ENCODE results near the gene CDYL2. TPM values are rescaled to one million over a fixed set of nuclear protein-coding genes. Genes with fewer than 3 reads are reported as not detected.

CDYL2 gene
- total and polyA plus RNA-seq, 4 donors, result 0.46 to 12.8 (median 5.2) TPM

- no peak for ATAC-seq (ENCODE audit: low FRiP score)
- DNase-seq, result no peak
- WGBS, 2 donors, result 36 to 59% methylated on average over 3 of the region's 3 CpGs
- H3K4me3 ChIP-seq (ENCODE audit: low read length in 2 of 2), result no peak overlapping the region
- H3K4me1 ChIP-seq (ENCODE audit: control insufficient read depth in 1 of 2, insufficient read depth in 2 of 2, low read length in 2 of 2), result no peaks in the 10 kb centered on the region
- H3K27me3 ChIP-seq (ENCODE audit: control insufficient read depth in 1 of 2, insufficient read depth in 2 of 2, low read length in 1 of 2), result no peaks in the 10 kb centered on the region
- H3K27ac ChIP-seq (ENCODE audit: low read depth in 1 of 2, low read length in 2 of 2), result no peak overlapping the region
- no peaks in the 10 kb centered on the region for H3K9me3 ChIP-seq (ENCODE audit: control insufficient read depth, low read length)
- intact Hi-C loops (cut with DNase I), result no loop called here
- no peaks in the 10 kb centered on the region for H3K36me3 ChIP-seq (ENCODE audit: control insufficient read depth in 1 of 2, insufficient read depth in 2 of 2, low read length in 1 of 2)
These were observed 204.9 kb downstream of the CDYL2 start for GRCh38 chr16:80599466-80599865.

- DNase-seq, result no peak
- no peaks in the 10 kb centered on the region for H3K27me3 ChIP-seq (ENCODE audit: control insufficient read depth in 1 of 2, insufficient read depth in 2 of 2, low read length in 1 of 2)
- no peak overlapping the region for H3K27ac ChIP-seq (ENCODE audit: low read depth in 1 of 2, low read length in 2 of 2)
- no peaks in the 10 kb centered on the region for H3K36me3 ChIP-seq (ENCODE audit: control insufficient read depth in 1 of 2, insufficient read depth in 2 of 2, low read length in 1 of 2)
- no peaks in the 10 kb centered on the region for H3K4me1 ChIP-seq (ENCODE audit: control insufficient read depth in 1 of 2, insufficient read depth in 2 of 2, low read length in 2 of 2)
- ATAC-seq (ENCODE audit: low FRiP score), result no peak
- H3K4me3 ChIP-seq (ENCODE audit: low read length in 2 of 2), result no peak overlapping the region
- H3K9me3 ChIP-seq (ENCODE audit: control insufficient read depth, low read length), result no peaks in the 10 kb centered on the region
- WGBS, 2 donors, result 83 to 89% methylated on average over 7 of the region's 7 CpGs
- intact Hi-C loops (cut with DNase I), result no loop called here
These were observed 207.7 kb downstream of the CDYL2 start for GRCh38 chr16:80596507-80597207.

GRCh38 chr16:80594756-80595155 is 209.6 kb downstream of the CDYL2 start:
- Histone ChIP-seq H3K27me3 (ENCODE audit: control insufficient read depth in 1 of 2, insufficient read depth in 2 of 2, low read length in 1 of 2) (no peaks in the 10 kb centered on the region), H3K9me3 (ENCODE audit: control insufficient read depth, low read length) (no peaks in the 10 kb centered on the region), H3K27ac (ENCODE audit: low read depth in 1 of 2, low read length in 2 of 2) (no peak overlapping the region), H3K36me3 (ENCODE audit: control insufficient read depth in 1 of 2, insufficient read depth in 2 of 2, low read length in 1 of 2) (no peaks in the 10 kb centered on the region), H3K4me1 (ENCODE audit: control insufficient read depth in 1 of 2, insufficient read depth in 2 of 2, low read length in 2 of 2) (no peaks in the 10 kb centered on the region), H3K4me3 (ENCODE audit: low read length in 2 of 2) (no peak overlapping the region)
- ATAC-seq (ENCODE audit: low FRiP score) (no peak), DNase-seq (no peak)
- intact Hi-C loops (cut with DNase I), result no loop called here

GRCh38 chr16:80592273-80592672 is 212.1 kb downstream of the CDYL2 start:
- no peak for ATAC-seq (ENCODE audit: low FRiP score)
- no peak overlapping the region for H3K27ac ChIP-seq (ENCODE audit: low read depth in 1 of 2, low read length in 2 of 2)
- no peaks in the 10 kb centered on the region for H3K9me3 ChIP-seq (ENCODE audit: control insufficient read depth, low read length)
- intact Hi-C loops (cut with DNase I), result no loop called here
- no peak overlapping the region for H3K4me3 ChIP-seq (ENCODE audit: low read length in 2 of 2)
- H3K4me1 ChIP-seq (ENCODE audit: control insufficient read depth in 1 of 2, insufficient read depth in 2 of 2, low read length in 2 of 2), result no peaks in the 10 kb centered on the region
- WGBS, 2 donors, result 86% methylated on average over 2 of the region's 2 CpGs
- peaks cover 0 to 2% of the 10 kb centered on the region in 2 donors for H3K27me3 ChIP-seq (ENCODE audit: control insufficient read depth in 1 of 2, insufficient read depth in 2 of 2, low read length in 1 of 2)
- no peaks in the 10 kb centered on the region for H3K36me3 ChIP-seq (ENCODE audit: control insufficient read depth in 1 of 2, insufficient read depth in 2 of 2, low read length in 1 of 2)
- no peak for DNase-seq

- ATAC-seq (ENCODE audit: low FRiP score) (no peak), DNase-seq (no peak)
- 78 to 79% methylated on average over 7 of the region's 7 CpGs for WGBS, 2 donors
- Histone ChIP-seq H3K27me3 (ENCODE audit: control insufficient read depth in 1 of 2, insufficient read depth in 2 of 2, low read length in 1 of 2) (peaks cover 0 to 2% of the 10 kb centered on the region in 2 donors), H3K9me3 (ENCODE audit: control insufficient read depth, low read length) (no peaks in the 10 kb centered on the region), H3K36me3 (ENCODE audit: control insufficient read depth in 1 of 2, insufficient read depth in 2 of 2, low read length in 1 of 2) (no peaks in the 10 kb centered on the region), H3K4me3 (ENCODE audit: low read length in 2 of 2) (no peak overlapping the region), H3K27ac (ENCODE audit: low read depth in 1 of 2, low read length in 2 of 2) (no peak overlapping the region), H3K4me1 (ENCODE audit: control insufficient read depth in 1 of 2, insufficient read depth in 2 of 2, low read length in 2 of 2) (no peaks in the 10 kb centered on the region)
- intact Hi-C loops (cut with DNase I), result no loop called here
These were observed 213.1 kb downstream of the CDYL2 start for GRCh38 chr16:80591071-80591915.

- H3K27ac ChIP-seq (ENCODE audit: low read depth in 1 of 2, low read length in 2 of 2), result no peak overlapping the region
- WGBS, 2 donors, result 85 to 86% methylated on average over 4 of the region's 4 CpGs
- intact Hi-C loops (cut with DNase I), result no loop called here
These were observed 217.3 kb downstream of the CDYL2 start for GRCh38 chr16:80587071-80587470.

GRCh38 chr16:80586476-80586875 is 217.9 kb downstream of the CDYL2 start:
- Histone ChIP-seq H3K36me3 (ENCODE audit: control insufficient read depth in 1 of 2, insufficient read depth in 2 of 2, low read length in 1 of 2) (no peaks in the 10 kb centered on the region), H3K27me3 (ENCODE audit: control insufficient read depth in 1 of 2, insufficient read depth in 2 of 2, low read length in 1 of 2) (peaks cover 0 to 6% of the 10 kb centered on the region in 2 donors), H3K27ac (ENCODE audit: low read depth in 1 of 2, low read length in 2 of 2) (no peak overlapping the region), H3K4me3 (ENCODE audit: low read length in 2 of 2) (no peak overlapping the region), H3K4me1 (ENCODE audit: control insufficient read depth in 1 of 2, insufficient read depth in 2 of 2, low read length in 2 of 2) (no peaks in the 10 kb centered on the region), H3K9me3 (ENCODE audit: control insufficient read depth, low read length) (peaks cover 2% of the 10 kb centered on the region)
- intact Hi-C loops (cut with DNase I), result no loop called here
- DNase-seq (no peak), ATAC-seq (ENCODE audit: low FRiP score) (no peak)

More at GRCh38 chr16:80587071-80587470, 217.3 kb downstream of the CDYL2 start:
- no peak overlapping the region for H3K4me3 ChIP-seq (ENCODE audit: low read length in 2 of 2)
- no peak for DNase-seq
- H3K27me3 ChIP-seq (ENCODE audit: control insufficient read depth in 1 of 2, insufficient read depth in 2 of 2, low read length in 1 of 2), result peaks cover 0 to 6% of the 10 kb centered on the region in 2 donors
- no peak for ATAC-seq (ENCODE audit: low FRiP score)
- peaks cover 2% of the 10 kb centered on the region for H3K9me3 ChIP-seq (ENCODE audit: control insufficient read depth, low read length)
- no peaks in the 10 kb centered on the region for H3K36me3 ChIP-seq (ENCODE audit: control insufficient read depth in 1 of 2, insufficient read depth in 2 of 2, low read length in 1 of 2)
- no peaks in the 10 kb centered on the region for H3K4me1 ChIP-seq (ENCODE audit: control insufficient read depth in 1 of 2, insufficient read depth in 2 of 2, low read length in 2 of 2)

GRCh38 chr16:80585764-80586163 is 218.6 kb downstream of the CDYL2 start:
- ATAC-seq (ENCODE audit: low FRiP score), result no peak
- no peak for DNase-seq
- 88% methylated on average over 4 of the region's 4 CpGs for WGBS, 2 donors
- Histone ChIP-seq H3K36me3 (ENCODE audit: control insufficient read depth in 1 of 2, insufficient read depth in 2 of 2, low read length in 1 of 2) (no peaks in the 10 kb centered on the region), H3K9me3 (ENCODE audit: control insufficient read depth, low read length) (peaks cover 2% of the 10 kb centered on the region), H3K27me3 (ENCODE audit: control insufficient read depth in 1 of 2, insufficient read depth in 2 of 2, low read length in 1 of 2) (peaks cover 0 to 6% of the 10 kb centered on the region in 2 donors), H3K4me3 (ENCODE audit: low read length in 2 of 2) (no peak overlapping the region), H3K27ac (ENCODE audit: low read depth in 1 of 2, low read length in 2 of 2) (no peak overlapping the region), H3K4me1 (ENCODE audit: control insufficient read depth in 1 of 2, insufficient read depth in 2 of 2, low read length in 2 of 2) (no peaks in the 10 kb centered on the region)
- intact Hi-C loops (cut with DNase I), result no loop called here

GRCh38 chr16:80583466-80583865 is 220.9 kb downstream of the CDYL2 start:
- Histone ChIP-seq H3K9me3 (ENCODE audit: control insufficient read depth, low read length) (peaks cover 2% of the 10 kb centered on the region), H3K27ac (ENCODE audit: low read depth in 1 of 2, low read length in 2 of 2) (no peak overlapping the region), H3K4me3 (ENCODE audit: low read length in 2 of 2) (no peak overlapping the region), H3K36me3 (ENCODE audit: control insufficient read depth in 1 of 2, insufficient read depth in 2 of 2, low read length in 1 of 2) (no peaks in the 10 kb centered on the region), H3K4me1 (ENCODE audit: control insufficient read depth in 1 of 2, insufficient read depth in 2 of 2, low read length in 2 of 2) (no peaks in the 10 kb centered on the region), H3K27me3 (ENCODE audit: control insufficient read depth in 1 of 2, insufficient read depth in 2 of 2, low read length in 1 of 2) (peaks cover 0 to 6% of the 10 kb centered on the region in 2 donors)
- 74 to 78% methylated on average over 3 of the region's 3 CpGs for WGBS, 2 donors
- ATAC-seq (ENCODE audit: low FRiP score), result no peak
- intact Hi-C loops (cut with DNase I), result no loop called here
- peak in 1 of 2 donors; percentile 72 for DNase-seq

All from aorta (tissue), 5 donors.